HEK293 (cell line): Measurements from ENCODE around the gene C1QTNF9B.
"Not testable (repeated sequence)": the region's sequence is repeated elsewhere in the genome, so short reads cannot be mapped to it uniquely, and the experiment has no call there.

Source experiments
- CTCF ChIA-PET: fragments of 350-600 bp; formaldehyde crosslinking; extraction: SDS; loops from one replicate; lab custom pipeline; 2021; ENCODE audit warnings: antibody characterized with exemption; lab: Yijun Ruan, JAX
- POLR2A ChIA-PET: fragments of 300-600 bp; formaldehyde crosslinking; extraction: SDS; loops from one replicate; lab custom pipeline; 2020; ENCODE audit warnings: antibody characterized with exemption, inconsistent platforms; lab: Yijun Ruan, JAX
- H3K27ac ChIP-seq: fragments of 200-500 bp; sonication (Bioruptor generic); 2 replicates; pipeline ENCODE4 v1.5.1; 2014; ENCODE audit warnings: low read depth, low read length, control low read depth, inconsistent platforms; ENCODE audit errors: extremely low read depth
- H3K36me3 ChIP-seq, 2 experiments: fragments of 200-500 bp in 1 of 2; sonication (Bioruptor generic) in 1 of 2; 1 replicate in 1 of 2; 2 replicates in 1 of 2; pipeline ENCODE4 v1.5.1; 2014 to 2017; ENCODE audit warnings: inconsistent platforms in 2 of 2, low read length in 2 of 2; ENCODE audit not compliant: control insufficient read depth in 2 of 2, insufficient read depth in 1 of 2
- H3K4me1 ChIP-seq: fragments of 200-500 bp; sonication (Bioruptor generic); 2 replicates; pipeline ENCODE4 v1.5.1; 2014; ENCODE audit warnings: mild to moderate bottlenecking, low read length, inconsistent platforms; ENCODE audit not compliant: control insufficient read depth, insufficient read depth
- H3K4me3 ChIP-seq: 2 replicates; pipeline ENCODE4 v1.5.1; 2011; ENCODE audit warnings: low read depth, mild to moderate bottlenecking, control low read depth, low read length, moderate library complexity
- H3K9me3 ChIP-seq: fragments of 200-500 bp; sonication (Bioruptor generic); 2 replicates; pipeline ENCODE4 v1.5.1; 2014; ENCODE audit warnings: low read depth, low read length, inconsistent platforms; ENCODE audit not compliant: control insufficient read depth, insufficient read depth
- KLF1 ChIP-seq: fragments of 450-650 bp; formaldehyde crosslinking; IDR thresholded peaks from 2 replicates; pipeline ENCODE4 v1.5.1; 2016; ENCODE audit warnings: missing biosample characterization, missing genetic modification characterization
- KLF16 ChIP-seq: fragments of 450-650 bp; formaldehyde crosslinking; IDR thresholded peaks from 2 replicates; pipeline ENCODE4 v1.5.1; 2017; ENCODE audit warnings: missing biosample characterization, missing genetic modification characterization
- OSR2 ChIP-seq: fragments of 450-650 bp; formaldehyde crosslinking; IDR thresholded peaks from 2 replicates; pipeline ENCODE4 v1.5.1; 2016; ENCODE audit warnings: missing biosample characterization, missing genetic modification characterization
- REPIN1 ChIP-seq: fragments of 450-650 bp; formaldehyde crosslinking; IDR thresholded peaks from 2 replicates; pipeline ENCODE4 v1.5.1; 2017; ENCODE audit warnings: missing biosample characterization, missing genetic modification characterization, low read depth
- ZBTB21 ChIP-seq: fragments of 450-650 bp; formaldehyde crosslinking; IDR thresholded peaks from 2 replicates; pipeline ENCODE4 v1.5.1; 2017; ENCODE audit warnings: missing biosample characterization, missing genetic modification characterization
- ZIC2 ChIP-seq: fragments of 450-650 bp; formaldehyde crosslinking; IDR thresholded peaks from 2 replicates; pipeline ENCODE4 v1.5.1; 2016; ENCODE audit warnings: missing biosample characterization, missing genetic modification characterization
- ZNF121 ChIP-seq: fragments of 450-650 bp; formaldehyde crosslinking; IDR thresholded peaks from 2 replicates; pipeline ENCODE4 v1.5.1; 2016; ENCODE audit warnings: missing biosample characterization, missing genetic modification characterization
- ZNF157 ChIP-seq: fragments of 450-650 bp; formaldehyde crosslinking; IDR thresholded peaks from 2 replicates; pipeline ENCODE4 v1.5.1; 2016; ENCODE audit warnings: missing biosample characterization, missing genetic modification characterization
- ZNF274 ChIP-seq, 2 experiments: fragments of 200-500 bp in 1 of 2; fragments of 450-650 bp in 1 of 2; sonication (Bioruptor generic) in 1 of 2; formaldehyde crosslinking in 1 of 2; IDR thresholded peaks; 2 replicates each; pipeline versions ENCODE4 v1.5.1 to v1.6.1; 2014 to 2016; ENCODE audit warnings: borderline replicate concordance in 1 of 2, inconsistent platforms in 1 of 2, low read length in 1 of 2, missing biosample characterization in 1 of 2, missing genetic modification characterization in 1 of 2
- ZNF510 ChIP-seq: fragments of 450-650 bp; formaldehyde crosslinking; IDR thresholded peaks from 2 replicates; pipeline ENCODE4 v1.5.1; 2018; ENCODE audit warnings: mild to moderate bottlenecking, missing genetic modification characterization, missing biosample characterization; ENCODE audit not compliant: insufficient replicate concordance
- ZNF600 ChIP-seq: fragments of 450-650 bp; formaldehyde crosslinking; IDR thresholded peaks from 2 replicates; pipeline ENCODE4 v1.5.1; 2016; ENCODE audit warnings: missing biosample characterization, missing genetic modification characterization
- ZNF610 ChIP-seq: fragments of 450-650 bp; formaldehyde crosslinking; IDR thresholded peaks from 2 replicates; pipeline ENCODE4 v1.5.1; 2016; ENCODE audit warnings: missing biosample characterization, missing genetic modification characterization, borderline replicate concordance
- ZNF792 ChIP-seq: fragments of 450-650 bp; formaldehyde crosslinking; IDR thresholded peaks from 2 replicates; pipeline ENCODE4 v1.5.1; 2016; ENCODE audit warnings: missing biosample characterization, missing genetic modification characterization
- TF ChIP-seq, protein P1 (sequence below): fragments of 450-650 bp; formaldehyde crosslinking; IDR thresholded peaks from 2 replicates; pipeline ENCODE4 v1.5.1; 2016; ENCODE audit warnings: missing biosample characterization, missing genetic modification characterization
- TF ChIP-seq, protein P2 (sequence below): fragments of 450-650 bp; formaldehyde crosslinking; IDR thresholded peaks from 2 replicates; pipeline ENCODE4 v1.5.1; 2017; ENCODE audit warnings: missing biosample characterization, missing genetic modification characterization
- TF ChIP-seq, protein P3 (sequence below): fragments of 450-650 bp; formaldehyde crosslinking; IDR thresholded peaks from 2 replicates; pipeline ENCODE4 v1.5.1; 2016; ENCODE audit warnings: missing biosample characterization, missing genetic modification characterization
- TF ChIP-seq, protein P4 (sequence below): fragments of 450-650 bp; formaldehyde crosslinking; conservative IDR thresholded peaks from 2 replicates; pipeline ENCODE4 v1.5.1; 2016; ENCODE audit warnings: low read depth, missing biosample characterization, missing genetic modification characterization
- TF ChIP-seq, protein P5 (sequence below): fragments of 450-650 bp; formaldehyde crosslinking; IDR thresholded peaks from 2 replicates; pipeline ENCODE4 v1.5.1; 2016; ENCODE audit warnings: missing biosample characterization, missing genetic modification characterization

C1QTNF9B gene

DNA sequence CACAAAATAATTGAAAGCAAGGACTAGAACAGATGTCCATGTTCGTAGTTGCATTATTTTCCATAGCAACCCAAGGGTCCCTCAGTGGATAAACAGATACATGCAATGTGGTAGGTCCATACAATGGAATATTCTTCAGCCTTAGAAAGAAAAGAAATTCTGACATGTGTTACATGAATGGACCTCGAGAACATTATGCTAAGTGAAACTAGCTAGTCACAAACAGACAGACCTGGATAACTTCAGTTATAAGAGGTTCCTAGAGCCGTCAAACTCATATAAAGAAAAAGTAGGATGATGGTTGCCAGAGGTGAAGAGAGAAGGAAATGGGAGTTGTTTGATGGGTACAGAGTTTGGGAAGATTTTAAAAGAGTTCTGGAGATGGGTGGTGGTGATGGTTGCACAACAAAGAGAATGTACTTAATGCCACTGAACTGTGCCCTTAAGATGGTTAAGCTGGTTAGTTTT lies at the start of gene C1QTNF9B:
Gene C1QTNF9B, minus strand, starts transcription at position 51 of the 468 bp plus-strand sequence.
- H3K9me3 ChIP-seq, H3K4me3 ChIP-seq, H3K27ac ChIP-seq, POLR2A ChIA-PET, H3K4me1 ChIP-seq, H3K36me3 ChIP-seq, CTCF ChIA-PET: not testable (repeated sequence)

DNA sequence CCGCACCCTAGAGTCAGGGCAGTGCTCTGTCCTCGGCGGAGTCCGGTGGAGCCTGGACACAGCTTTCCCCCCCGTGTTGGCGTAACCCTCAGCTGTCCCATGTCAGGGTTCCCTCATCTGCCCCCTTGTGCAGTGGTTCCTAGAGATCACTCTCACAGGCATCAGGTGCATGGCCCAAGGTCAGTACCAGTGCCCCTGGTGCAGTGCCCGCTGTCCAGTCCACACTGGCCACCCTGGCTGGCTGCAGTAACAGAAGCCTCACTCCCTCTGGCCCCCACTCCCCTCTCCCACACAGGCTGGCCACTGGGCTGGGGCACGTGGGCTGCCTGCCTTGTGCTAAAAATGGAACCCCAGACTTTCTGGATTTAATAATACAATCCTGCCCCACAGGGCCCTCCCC lies 49.6 kb upstream of the C1QTNF9B start:
- Histone ChIP-seq H3K4me3 (no peak overlapping the region), H3K36me3 (no peaks in the 10 kb centered on the region), H3K4me1 (no peaks in the 10 kb centered on the region)
- CTCF ChIA-PET: no interaction called here
- no peak for TF ChIP-seq ZNF510 (tag by site-specific recombination)
- TF ChIP-seq ZNF600 (tag by site-specific recombination): no peak
- TF ChIP-seq, protein P1, sequence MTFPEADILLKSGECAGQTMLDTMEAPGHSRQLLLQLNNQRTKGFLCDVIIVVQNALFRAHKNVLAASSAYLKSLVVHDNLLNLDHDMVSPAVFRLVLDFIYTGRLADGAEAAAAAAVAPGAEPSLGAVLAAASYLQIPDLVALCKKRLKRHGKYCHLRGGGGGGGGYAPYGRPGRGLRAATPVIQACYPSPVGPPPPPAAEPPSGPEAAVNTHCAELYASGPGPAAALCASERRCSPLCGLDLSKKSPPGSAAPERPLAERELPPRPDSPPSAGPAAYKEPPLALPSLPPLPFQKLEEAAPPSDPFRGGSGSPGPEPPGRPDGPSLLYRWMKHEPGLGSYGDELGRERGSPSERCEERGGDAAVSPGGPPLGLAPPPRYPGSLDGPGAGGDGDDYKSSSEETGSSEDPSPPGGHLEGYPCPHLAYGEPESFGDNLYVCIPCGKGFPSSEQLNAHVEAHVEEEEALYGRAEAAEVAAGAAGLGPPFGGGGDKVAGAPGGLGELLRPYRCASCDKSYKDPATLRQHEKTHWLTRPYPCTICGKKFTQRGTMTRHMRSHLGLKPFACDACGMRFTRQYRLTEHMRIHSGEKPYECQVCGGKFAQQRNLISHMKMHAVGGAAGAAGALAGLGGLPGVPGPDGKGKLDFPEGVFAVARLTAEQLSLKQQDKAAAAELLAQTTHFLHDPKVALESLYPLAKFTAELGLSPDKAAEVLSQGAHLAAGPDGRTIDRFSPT: no peak
- no peak for TF ChIP-seq OSR2 (tag by site-specific recombination)
- no peak for TF ChIP-seq ZNF274 (IDR thresholded peaks at IDR 0.05; ENCODE audit: low read length)
- TF ChIP-seq ZNF274 (tag by site-specific recombination; IDR thresholded peaks at IDR 0.05; ENCODE audit: borderline replicate concordance): no peak
- no peak for TF ChIP-seq ZBTB21 (tag by site-specific recombination)
- TF ChIP-seq, protein P2, sequence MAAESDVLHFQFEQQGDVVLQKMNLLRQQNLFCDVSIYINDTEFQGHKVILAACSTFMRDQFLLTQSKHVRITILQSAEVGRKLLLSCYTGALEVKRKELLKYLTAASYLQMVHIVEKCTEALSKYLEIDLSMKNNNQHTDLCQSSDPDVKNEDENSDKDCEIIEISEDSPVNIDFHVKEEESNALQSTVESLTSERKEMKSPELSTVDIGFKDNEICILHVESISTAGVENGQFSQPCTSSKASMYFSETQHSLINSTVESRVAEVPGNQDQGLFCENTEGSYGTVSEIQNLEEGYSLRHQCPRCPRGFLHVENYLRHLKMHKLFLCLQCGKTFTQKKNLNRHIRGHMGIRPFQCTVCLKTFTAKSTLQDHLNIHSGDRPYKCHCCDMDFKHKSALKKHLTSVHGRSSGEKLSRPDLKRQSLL (tag by site-specific recombination): no peak
- TF ChIP-seq, protein P3, sequence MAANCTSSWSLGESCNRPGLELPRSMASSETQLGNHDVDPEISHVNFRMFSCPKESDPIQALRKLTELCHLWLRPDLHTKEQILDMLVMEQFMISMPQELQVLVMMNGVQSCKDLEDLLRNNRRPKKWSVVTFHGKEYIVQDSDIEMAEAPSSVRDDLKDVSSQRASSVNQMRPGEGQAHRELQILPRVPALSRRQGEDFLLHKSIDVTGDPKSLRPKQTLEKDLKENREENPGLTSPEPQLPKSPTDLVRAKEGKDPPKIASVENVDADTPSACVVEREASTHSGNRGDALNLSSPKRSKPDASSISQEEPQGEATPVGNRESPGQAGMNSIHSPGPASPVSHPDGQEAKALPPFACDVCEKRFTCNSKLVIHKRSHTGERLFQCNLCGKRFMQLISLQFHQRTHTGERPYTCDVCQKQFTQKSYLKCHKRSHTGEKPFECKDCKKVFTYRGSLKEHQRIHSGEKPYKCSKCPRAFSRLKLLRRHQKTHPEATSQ (tag by site-specific recombination): no peak
- TF ChIP-seq, protein P4, sequence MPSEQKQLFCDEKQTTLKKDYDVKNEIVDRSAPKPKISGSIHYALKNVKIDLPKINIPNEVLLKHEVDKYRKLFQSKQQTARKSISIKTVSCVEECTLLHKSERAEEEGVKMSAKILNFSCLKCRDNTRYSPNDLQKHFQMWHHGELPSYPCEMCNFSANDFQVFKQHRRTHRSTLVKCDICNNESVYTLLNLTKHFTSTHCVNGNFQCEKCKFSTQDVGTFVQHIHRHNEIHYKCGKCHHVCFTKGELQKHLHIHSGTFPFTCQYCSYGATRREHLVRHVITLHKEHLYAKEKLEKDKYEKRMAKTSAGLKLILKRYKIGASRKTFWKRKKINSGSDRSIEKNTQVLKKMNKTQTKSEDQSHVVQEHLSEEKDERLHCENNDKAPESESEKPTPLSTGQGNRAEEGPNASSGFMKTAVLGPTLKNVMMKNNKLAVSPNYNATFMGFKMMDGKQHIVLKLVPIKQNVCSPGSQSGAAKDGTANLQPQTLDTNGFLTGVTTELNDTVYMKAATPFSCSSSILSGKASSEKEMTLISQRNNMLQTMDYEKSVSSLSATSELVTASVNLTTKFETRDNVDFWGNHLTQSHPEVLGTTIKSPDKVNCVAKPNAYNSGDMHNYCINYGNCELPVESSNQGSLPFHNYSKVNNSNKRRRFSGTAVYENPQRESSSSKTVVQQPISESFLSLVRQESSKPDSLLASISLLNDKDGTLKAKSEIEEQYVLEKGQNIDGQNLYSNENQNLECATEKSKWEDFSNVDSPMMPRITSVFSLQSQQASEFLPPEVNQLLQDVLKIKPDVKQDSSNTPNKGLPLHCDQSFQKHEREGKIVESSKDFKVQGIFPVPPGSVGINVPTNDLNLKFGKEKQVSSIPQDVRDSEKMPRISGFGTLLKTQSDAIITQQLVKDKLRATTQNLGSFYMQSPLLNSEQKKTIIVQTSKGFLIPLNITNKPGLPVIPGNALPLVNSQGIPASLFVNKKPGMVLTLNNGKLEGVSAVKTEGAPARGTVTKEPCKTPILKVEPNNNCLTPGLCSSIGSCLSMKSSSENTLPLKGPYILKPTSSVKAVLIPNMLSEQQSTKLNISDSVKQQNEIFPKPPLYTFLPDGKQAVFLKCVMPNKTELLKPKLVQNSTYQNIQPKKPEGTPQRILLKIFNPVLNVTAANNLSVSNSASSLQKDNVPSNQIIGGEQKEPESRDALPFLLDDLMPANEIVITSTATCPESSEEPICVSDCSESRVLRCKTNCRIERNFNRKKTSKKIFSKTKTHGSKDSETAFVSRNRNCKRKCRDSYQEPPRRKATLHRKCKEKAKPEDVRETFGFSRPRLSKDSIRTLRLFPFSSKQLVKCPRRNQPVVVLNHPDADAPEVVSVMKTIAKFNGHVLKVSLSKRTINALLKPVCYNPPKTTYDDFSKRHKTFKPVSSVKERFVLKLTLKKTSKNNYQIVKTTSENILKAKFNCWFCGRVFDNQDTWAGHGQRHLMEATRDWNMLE (tag by site-specific recombination): no peak
- TF ChIP-seq ZNF610 (tag by site-specific recombination): no peak
- TF ChIP-seq, all 188 proteins: peak for 0
- POLR2A ChIA-PET: no interaction called here
- Histone ChIP-seq H3K9me3 (no peaks in the 10 kb centered on the region), H3K27ac (no peak overlapping the region)

DNA sequence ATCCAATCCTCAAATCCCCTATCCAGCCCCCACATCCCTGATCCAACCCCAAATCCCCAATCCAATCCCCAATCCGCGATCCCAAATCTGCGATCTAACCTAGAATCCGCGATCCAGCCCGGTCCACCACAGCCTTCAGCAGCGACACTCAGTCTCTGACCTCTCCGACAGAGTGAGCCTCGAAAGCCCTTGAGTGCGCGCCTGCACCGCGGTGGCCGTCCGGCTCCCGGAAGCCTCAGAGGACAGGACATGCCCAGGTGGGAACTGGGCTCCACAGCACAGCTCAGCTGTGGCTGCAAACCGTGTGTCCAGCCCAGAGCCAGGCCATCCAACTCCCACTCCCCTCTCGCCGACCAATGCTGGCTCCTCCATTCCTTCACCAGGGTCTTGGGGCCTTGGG lies 48.8 kb upstream of the C1QTNF9B start:
- ChIA-PET CTCF (no interaction called here), POLR2A (no interaction called here)
- H3K4me1 ChIP-seq: no peaks in the 10 kb centered on the region
- H3K9me3 ChIP-seq: no peaks in the 10 kb centered on the region
- no peaks in the 10 kb centered on the region for H3K36me3 ChIP-seq
- H3K27ac ChIP-seq: no peak overlapping the region
- H3K4me3 ChIP-seq: no peak overlapping the region
- TF ChIP-seq, protein P1: no peak
- TF ChIP-seq KLF16 (no peak), REPIN1 (tag by site-specific recombination) (no peak), ZNF157 (tag by site-specific recombination) (no peak), ZNF121 (no peak), ZIC2 (no peak), KLF1 (no peak), ZNF792 (no peak)
- TF ChIP-seq, protein P5, sequence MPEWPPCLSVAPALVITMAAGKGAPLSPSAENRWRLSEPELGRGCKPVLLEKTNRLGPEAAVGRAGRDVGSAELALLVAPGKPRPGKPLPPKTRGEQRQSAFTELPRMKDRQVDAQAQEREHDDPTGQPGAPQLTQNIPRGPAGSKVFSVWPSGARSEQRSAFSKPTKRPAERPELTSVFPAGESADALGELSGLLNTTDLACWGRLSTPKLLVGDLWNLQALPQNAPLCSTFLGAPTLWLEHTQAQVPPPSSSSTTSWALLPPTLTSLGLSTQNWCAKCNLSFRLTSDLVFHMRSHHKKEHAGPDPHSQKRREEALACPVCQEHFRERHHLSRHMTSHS (tag by site-specific recombination): no peak
